Osteocyte (in vitro differentiated cells): ENCODE results near the gene SCO2. TPM values are rescaled to one million over a fixed set of nuclear protein-coding genes. Genes with fewer than 3 reads are reported as not detected.

ENCODE experiments used
- DNase-seq: peaks from one replicate; pipeline ENCODE4 v3.0.0; 2021; ENCODE audit warnings: mixed read lengths; ENCODE audit not compliant: unreplicated experiment; ENCODE audit errors: extremely low spot score
- H3K27ac Mint-ChIP-seq: one replicate; pipeline ENCODE4 v1.8.0; 2021; ENCODE audit warnings: mild to moderate bottlenecking, mixed read lengths; ENCODE audit not compliant: unreplicated experiment
- H3K27me3 Mint-ChIP-seq: one replicate; pipeline ENCODE4 v1.8.0; 2021; ENCODE audit warnings: mixed read lengths; ENCODE audit not compliant: unreplicated experiment
- H3K36me3 Mint-ChIP-seq: one replicate; pipeline ENCODE4 v1.8.0; 2021; ENCODE audit warnings: mixed read lengths; ENCODE audit not compliant: unreplicated experiment
- H3K4me1 Mint-ChIP-seq: one replicate; pipeline ENCODE4 v1.8.0; 2021; ENCODE audit warnings: mixed read lengths; ENCODE audit not compliant: unreplicated experiment
- H3K4me3 Mint-ChIP-seq: one replicate; pipeline ENCODE4 v1.8.0; 2021; ENCODE audit warnings: mild to moderate bottlenecking, moderate library complexity, mixed read lengths; ENCODE audit not compliant: unreplicated experiment
- H3K9me3 Mint-ChIP-seq: one replicate; pipeline ENCODE4 v1.8.0; 2021; ENCODE audit warnings: mixed read lengths; ENCODE audit not compliant: unreplicated experiment
- CTCF ChIP-seq: fragments of 200-600 bp; sonication (generic); IDR thresholded peaks from 2 replicates; pipeline ENCODE4 v1.5.0; 2021; ENCODE audit warnings: antibody characterized with exemption, mild to moderate bottlenecking, moderate library complexity
- total RNA-seq: library from RNA; stranded (reverse); gene quantifications from 2 replicates; pipeline ENCODE4 v1.2.1, GENCODE V29; 2021

The SCO2 gene
- total RNA-seq, 1 donor from 2014 or later, result not detected

GRCh38 chr22:50489363-50490243 is 35.8 kb downstream of the SCO2 start:
- DNase-seq, result no peak
- no peaks in the 10 kb centered on the region for H3K36me3 Mint-ChIP-seq
- no peak overlapping the region for H3K4me3 Mint-ChIP-seq
- H3K27me3 Mint-ChIP-seq, result no peaks in the 10 kb centered on the region
- H3K27ac Mint-ChIP-seq, result no peak overlapping the region
- peaks cover 9% of the 10 kb centered on the region for H3K4me1 Mint-ChIP-seq
- no peak for TF ChIP-seq CTCF
- no peaks in the 10 kb centered on the region for H3K9me3 Mint-ChIP-seq

DNA sequence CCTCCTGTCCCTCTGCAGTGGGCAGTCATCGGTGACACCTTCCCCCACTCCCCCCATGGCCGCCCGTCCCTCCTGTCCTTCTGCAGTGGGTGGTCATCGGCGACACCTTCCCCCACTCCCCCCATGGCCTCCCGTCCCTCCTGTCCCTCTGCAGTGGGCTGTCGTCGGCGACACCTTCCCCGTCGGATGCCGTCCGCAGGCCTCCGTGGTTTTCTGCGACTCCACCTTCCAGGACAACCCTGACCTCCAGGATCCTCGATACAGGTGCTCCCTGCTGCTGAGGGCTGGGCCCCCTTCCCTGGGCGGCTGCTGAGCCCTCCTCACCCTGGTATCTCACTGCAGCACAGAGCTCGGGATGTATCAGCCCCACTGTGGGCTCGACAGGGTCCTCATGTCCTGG is 36.5 kb downstream of the SCO2 start:
- H3K4me1 Mint-ChIP-seq, result peaks cover 9% of the 10 kb centered on the region
- H3K36me3 Mint-ChIP-seq, result peaks cover 2% of the 10 kb centered on the region
- no peaks in the 10 kb centered on the region for H3K9me3 Mint-ChIP-seq
- TF ChIP-seq CTCF, result no peak
- no peak overlapping the region for H3K4me3 Mint-ChIP-seq
- H3K27ac Mint-ChIP-seq, result no peak overlapping the region
- no peak for DNase-seq
- no peaks in the 10 kb centered on the region for H3K27me3 Mint-ChIP-seq

- no peaks in the 10 kb centered on the region for H3K9me3 Mint-ChIP-seq
- DNase-seq, result no peak
- TF ChIP-seq CTCF, result no peak
- H3K27me3 Mint-ChIP-seq, result no peaks in the 10 kb centered on the region
- peaks cover 2% of the 10 kb centered on the region for H3K36me3 Mint-ChIP-seq
- no peak overlapping the region for H3K27ac Mint-ChIP-seq
- H3K4me1 Mint-ChIP-seq, result peaks cover 10% of the 10 kb centered on the region
- H3K4me3 Mint-ChIP-seq, result no peak overlapping the region
These were observed 37.3 kb downstream of the SCO2 start for GRCh38 chr22:50488006-50488677.

GRCh38 chr22:50487290-50488005 is 38.0 kb downstream of the SCO2 start:
- Mint-ChIP-seq H3K4me3 (no peak overlapping the region), H3K27ac (no peak overlapping the region), H3K36me3 (peaks cover 2% of the 10 kb centered on the region), H3K9me3 (no peaks in the 10 kb centered on the region), H3K4me1 (peaks cover 12% of the 10 kb centered on the region), H3K27me3 (no peaks in the 10 kb centered on the region)
- no peak for DNase-seq
- no peak for TF ChIP-seq CTCF
